Right lobe of liver (tissue), 6 donors: Measurements from ENCODE around the gene NFIA. TPM values are rescaled to one million over a fixed set of nuclear protein-coding genes. Genes with fewer than 3 reads are reported as not detected.

Experiments
- ATAC-seq, 4 donors: fragments of 200-7000 bp; cut with Tn5 transposase; one replicate each; pipeline ENCODE4 v1.9.1; 2020; ENCODE audit warnings: mild to moderate bottlenecking in 4 of 4, moderate library complexity in 4 of 4
- DNase-seq, 3 donors: peaks; one replicate each; pipeline ENCODE4 v3.0.0-alpha.2; 2020
- H3K27ac ChIP-seq, 3 donors: fragments of 200-600 bp; one replicate each; pipeline ENCODE4 v1.8.0; 2022
- H3K27me3 ChIP-seq, 2 donors: fragments of 200-600 bp; one replicate each; pipeline ENCODE4 v1.8.0; 2022
- H3K36me3 ChIP-seq, 4 donors: fragments of 200-600 bp; sonication (generic) in 1 of 4; one replicate each; pipeline versions ENCODE4 v1.5.1 to v1.8.0; 2017 to 2022; ENCODE audit warnings: control low read depth in 1 of 4
- H3K4me1 ChIP-seq, 4 donors: fragments of 200-600 bp; sonication (generic) in 1 of 4; one replicate each; pipeline versions ENCODE4 v1.5.1 to v1.8.0; 2017 to 2022; ENCODE audit warnings: control low read depth in 1 of 4
- H3K4me3 ChIP-seq, 3 donors: fragments of 200-600 bp; one replicate each; pipeline ENCODE4 v1.8.0; 2022
- H3K9me3 ChIP-seq, 4 donors: fragments of 200-600 bp; sonication (generic) in 1 of 4; one replicate each; pipeline versions ENCODE4 v1.5.1 to v1.8.0; 2017 to 2022; ENCODE audit warnings: control low read depth in 1 of 4
- POLR2A ChIP-seq: fragments of 450-650 bp; IDR thresholded peaks from one replicate; pipeline ENCODE4 v1.6.1; 2017; ENCODE audit warnings: antibody characterized with exemption, mild to moderate bottlenecking
- WGBS: methylation state at CpG from one replicate; pipeline ENCODE4 v1.1.6; 2018; ENCODE audit warnings: low coverage, low lambda C conversion rate; ENCODE audit not compliant: insufficient coverage; ENCODE audit errors: missing lambda C conversion rate; 5-methylcytosine and 5-hydroxymethylcytosine counted together
- intact Hi-C, 2 donors: fragments of 100-400 bp; cut with DNase I; formaldehyde crosslinking; loops; one replicate each; pipeline versions ENCODE4 v1.11.2 to v1.14.1; 2022
- total RNA-seq, 6 experiments: library from RNA; depleted of rRNA in 2 of 6; stranded (reverse); fragments of >200 nt in 2 of 6; fragmentation: NEBNext Ultra II Directional in 3 of 6; extraction: Animal tissue kit (Norgen Biotek cat#: 25700) in 3 of 6; gene quantifications; one replicate each; pipeline versions ENCODE4 v1.1.0 to v1.2.4, GENCODE V29; 2016 to 2023
- TF ChIP-seq, protein P1 (sequence below), 4 donors: fragments of 200-600 bp in 3 of 4; fragments of 450-650 bp in 1 of 4; IDR thresholded peaks; one replicate each; pipeline versions ENCODE4 v1.5.1 to v1.8.0; 2016 to 2022; ENCODE audit warnings: antibody characterized with exemption in 4 of 4, mild to moderate bottlenecking in 2 of 4
- donor health status: DM: no; HTN: yes; CAD: no.
- donor health status: DM: no; HTN: no; CAD: no.
- donor health status: DM: no; HTN: no; CAD: no.
- donor health status: DM: no; HTN: yes; CAD: no.
- donor health status: DM: no; HTN: yes; CAD: no.

The NFIA gene
- total RNA-seq, 6 experiments from 2014 or later = 36.7 to 97.2 (median 57.9) TPM

GRCh38 chr1:61376151-61376550 lies 293.8 kb downstream of the NFIA start:
- Histone ChIP-seq H3K27me3 (no peaks in the 10 kb centered on the region), H3K4me3 (no peak overlapping the region), H3K36me3 (peaks cover 0 to under 1% (median 0%) of the 10 kb centered on the region in 4 donors), H3K27ac (no peak overlapping the region), H3K4me1 (peaks cover 0 to 3% (median 0%) of the 10 kb centered on the region in 4 donors), H3K9me3 (no peaks in the 10 kb centered on the region)
- ATAC-seq (no peak), DNase-seq (no peak)
- intact Hi-C loops = no loop called here
- WGBS = 100% methylated on average over 2 of the region's 2 CpGs
- no peak for TF ChIP-seq POLR2A
- TF ChIP-seq, protein P1, sequence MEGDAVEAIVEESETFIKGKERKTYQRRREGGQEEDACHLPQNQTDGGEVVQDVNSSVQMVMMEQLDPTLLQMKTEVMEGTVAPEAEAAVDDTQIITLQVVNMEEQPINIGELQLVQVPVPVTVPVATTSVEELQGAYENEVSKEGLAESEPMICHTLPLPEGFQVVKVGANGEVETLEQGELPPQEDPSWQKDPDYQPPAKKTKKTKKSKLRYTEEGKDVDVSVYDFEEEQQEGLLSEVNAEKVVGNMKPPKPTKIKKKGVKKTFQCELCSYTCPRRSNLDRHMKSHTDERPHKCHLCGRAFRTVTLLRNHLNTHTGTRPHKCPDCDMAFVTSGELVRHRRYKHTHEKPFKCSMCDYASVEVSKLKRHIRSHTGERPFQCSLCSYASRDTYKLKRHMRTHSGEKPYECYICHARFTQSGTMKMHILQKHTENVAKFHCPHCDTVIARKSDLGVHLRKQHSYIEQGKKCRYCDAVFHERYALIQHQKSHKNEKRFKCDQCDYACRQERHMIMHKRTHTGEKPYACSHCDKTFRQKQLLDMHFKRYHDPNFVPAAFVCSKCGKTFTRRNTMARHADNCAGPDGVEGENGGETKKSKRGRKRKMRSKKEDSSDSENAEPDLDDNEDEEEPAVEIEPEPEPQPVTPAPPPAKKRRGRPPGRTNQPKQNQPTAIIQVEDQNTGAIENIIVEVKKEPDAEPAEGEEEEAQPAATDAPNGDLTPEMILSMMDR (IDR thresholded peaks at IDR 0.05) = no peak

GRCh38 chr1:61377242-61377958 lies 295.0 kb downstream of the NFIA start:
- H3K4me3 ChIP-seq = no peak overlapping the region

GRCh38 chr1:61378494-61379180 lies 296.3 kb downstream of the NFIA start:
- ATAC-seq = no peak
- H3K27ac ChIP-seq = no peak overlapping the region
- no peaks in the 10 kb centered on the region for H3K4me1 ChIP-seq
- H3K9me3 ChIP-seq = no peaks in the 10 kb centered on the region
- 69% methylated on average over 3 of the region's 4 CpGs for WGBS
- DNase-seq = no peak
- TF ChIP-seq, protein P1 (IDR thresholded peaks at IDR 0.05) = no peak
- TF ChIP-seq POLR2A = no peak
- peaks cover 0 to 11% (median 0%) of the 10 kb centered on the region in 4 donors for H3K36me3 ChIP-seq
- intact Hi-C loops = no loop called here
- no peak overlapping the region for H3K4me3 ChIP-seq
- no peaks in the 10 kb centered on the region for H3K27me3 ChIP-seq

More at GRCh38 chr1:61377242-61377958, 295.0 kb downstream of the NFIA start:
- TF ChIP-seq, protein P1 (IDR thresholded peaks at IDR 0.05) = no peak
- TF ChIP-seq POLR2A = no peak
- no peak for ATAC-seq
- 85% methylated on average over 7 of the region's 7 CpGs for WGBS
- DNase-seq = no peak
- Histone ChIP-seq H3K4me1 (peaks cover 0 to 3% (median 0%) of the 10 kb centered on the region in 4 donors), H3K36me3 (no peaks in the 10 kb centered on the region), H3K9me3 (no peaks in the 10 kb centered on the region), H3K27me3 (no peaks in the 10 kb centered on the region), H3K27ac (no peak overlapping the region)
- intact Hi-C loops = no loop called here

DNA sequence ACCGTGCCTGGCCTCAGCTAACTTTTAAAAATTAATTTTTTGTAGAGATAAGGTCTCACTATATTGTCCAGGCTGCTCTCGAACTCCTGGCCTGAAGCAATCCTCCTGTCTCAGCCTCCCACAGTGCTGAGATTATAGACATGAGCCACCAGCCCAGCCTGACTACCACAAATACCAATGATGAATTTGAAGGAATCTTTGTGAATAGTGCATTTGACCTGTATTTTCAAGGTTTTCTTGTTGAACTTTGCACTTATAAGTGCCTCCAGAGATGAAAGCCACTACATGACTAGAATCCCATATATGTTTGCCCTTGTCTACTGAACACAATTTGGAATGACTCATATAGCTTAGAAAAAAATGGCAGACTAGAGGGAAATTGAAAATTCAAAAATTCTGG lies 297.3 kb downstream of the NFIA start:
- Histone ChIP-seq H3K27ac (no peak overlapping the region), H3K4me3 (no peak overlapping the region), H3K36me3 (peaks cover 0 to 20% (median 2%) of the 10 kb centered on the region in 4 donors), H3K27me3 (no peaks in the 10 kb centered on the region), H3K4me1 (no peaks in the 10 kb centered on the region), H3K9me3 (no peaks in the 10 kb centered on the region)
- DNase-seq (no peak), ATAC-seq (no peak)
- intact Hi-C loops = no loop called here
- TF ChIP-seq, protein P1 (IDR thresholded peaks at IDR 0.05) = no peak
- no peak for TF ChIP-seq POLR2A
- WGBS = 88% methylated on average over 2 of the region's 2 CpGs
